Measurements from ENCODE around the gene YLPM1.

The YLPM1 gene

DNA sequence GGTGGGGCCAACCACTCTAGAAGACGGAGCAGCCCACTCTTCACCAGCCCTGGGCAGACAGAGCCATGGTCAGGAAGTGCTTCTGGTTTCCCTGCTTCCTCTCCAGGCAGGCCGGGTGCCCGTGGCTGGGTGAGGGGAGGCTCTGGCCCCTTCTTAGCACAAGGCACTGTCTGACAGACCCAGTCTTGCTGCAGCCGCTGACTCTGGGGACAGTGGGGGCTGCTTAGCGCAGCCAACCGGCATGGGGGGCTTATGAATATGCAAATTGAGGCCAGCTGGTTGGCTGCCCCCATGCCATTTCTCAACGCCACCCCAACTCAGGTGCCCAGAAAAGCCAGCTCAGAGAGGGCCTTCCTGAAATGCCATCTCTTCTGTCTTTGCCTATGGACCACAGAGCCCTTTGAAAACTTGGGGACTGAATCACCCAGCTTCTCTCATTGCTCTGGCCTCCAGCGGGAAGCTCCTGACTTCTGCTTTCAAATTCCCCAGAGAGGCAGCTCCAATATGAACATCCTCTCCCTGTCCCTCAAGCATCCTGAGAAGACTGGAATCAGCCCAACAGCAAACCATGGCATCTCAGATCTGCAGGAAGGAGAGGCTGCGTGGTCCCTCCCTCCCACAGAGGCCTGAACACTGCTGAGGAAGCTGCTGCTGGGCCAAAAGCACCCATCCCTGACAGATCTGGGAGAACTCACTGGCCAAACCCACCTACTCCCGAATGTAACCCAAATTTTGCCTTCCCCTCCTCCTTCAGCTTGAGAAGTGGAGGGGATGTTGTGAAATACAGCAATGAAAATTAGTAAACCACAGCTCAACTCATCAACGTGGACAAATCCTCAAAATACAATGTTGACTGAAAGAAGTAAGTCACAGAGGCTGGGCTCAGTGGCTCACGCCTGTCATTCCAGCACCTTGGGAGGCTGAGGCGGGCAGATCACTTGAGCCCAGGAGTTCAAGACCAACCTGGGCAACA lies 113.1 kb downstream of the YLPM1 start, which contains the start of gene PROX2:
Gene PROX2 (minus strand): TSS at position 205 of the 973 bp plus-strand sequence. CDS start 12,311 bp downstream, outside the sequence.
- DNase-seq (ENCODE audit: low read depth): no peak

DNA sequence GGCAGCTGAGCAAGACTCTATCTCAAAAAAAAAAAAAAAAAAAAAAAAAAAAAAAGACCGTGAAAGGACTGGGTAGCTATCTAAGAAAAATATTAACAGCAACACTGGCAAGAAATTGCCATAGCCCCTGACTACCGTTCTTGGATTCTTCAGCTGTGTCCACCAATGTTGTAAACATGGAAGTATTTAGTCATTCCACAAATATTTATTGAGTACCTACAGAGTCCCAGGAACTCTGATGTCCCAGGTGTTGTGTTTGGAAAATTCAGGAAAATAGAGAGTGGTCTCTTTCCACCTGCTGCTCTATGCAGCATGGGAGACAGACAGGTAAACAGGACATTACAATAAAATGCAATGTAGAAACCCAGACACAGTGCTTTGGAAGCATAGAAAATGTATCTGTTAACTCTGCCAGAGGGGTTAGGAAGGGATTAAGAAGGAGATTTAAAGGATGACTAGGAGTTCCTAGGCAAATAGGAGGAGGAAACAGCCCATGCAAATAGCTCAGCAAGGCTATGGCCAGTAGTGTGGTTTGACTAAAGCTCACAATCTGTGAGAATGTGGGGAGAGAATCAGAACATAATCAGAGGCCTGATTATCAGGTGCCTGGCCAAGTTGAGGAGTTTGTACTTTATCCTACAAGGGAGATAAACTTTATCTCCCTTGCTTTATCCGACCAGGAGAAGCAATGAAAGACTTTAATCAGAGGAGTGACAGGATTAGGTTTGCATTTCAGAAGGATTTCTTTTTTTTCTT lies 116.5 kb downstream of the YLPM1 start:
- DNase-seq (ENCODE audit: low read depth): no peak

DNA sequence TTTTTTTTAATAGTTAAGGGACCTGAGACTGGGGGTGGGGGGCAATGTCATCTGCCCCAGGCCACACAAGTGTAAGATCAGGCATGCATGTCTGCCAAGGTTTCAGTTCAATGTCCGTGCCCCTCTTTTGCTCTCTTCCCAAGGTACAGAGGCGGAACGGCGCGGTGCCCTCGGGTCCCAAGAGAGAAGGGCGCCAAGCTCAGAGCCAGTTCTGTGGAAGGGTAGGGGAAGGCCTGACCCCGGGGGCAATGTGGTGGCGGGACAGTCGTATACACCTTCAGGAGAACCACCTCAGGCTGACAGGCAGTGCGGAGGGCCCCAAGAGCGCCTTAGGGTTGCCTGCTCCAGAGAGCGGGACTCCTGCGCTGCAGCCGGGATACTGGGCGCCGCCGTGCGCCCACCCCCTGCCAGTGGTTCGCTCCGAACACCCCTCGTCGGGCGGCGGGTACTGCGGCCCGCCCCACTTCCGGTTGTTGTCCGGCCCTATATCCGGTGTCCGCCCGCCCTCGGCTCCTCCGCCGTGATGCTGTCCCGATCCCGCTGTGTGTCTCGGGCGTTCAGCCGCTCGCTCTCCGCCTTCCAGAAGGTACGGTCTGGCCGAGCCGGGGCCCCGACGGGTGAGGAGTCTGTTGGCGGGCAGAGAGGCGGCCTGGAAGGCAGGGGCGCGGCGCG lies 118.5 kb downstream of the YLPM1 start, which contains the start of gene DLST:
Gene DLST (plus strand): TSS at position 486 of the 672 bp plus-strand sequence. CDS start 38 bp downstream, at position 524.
- DNase-seq (ENCODE audit: low read depth): peak; percentile 70

DNA sequence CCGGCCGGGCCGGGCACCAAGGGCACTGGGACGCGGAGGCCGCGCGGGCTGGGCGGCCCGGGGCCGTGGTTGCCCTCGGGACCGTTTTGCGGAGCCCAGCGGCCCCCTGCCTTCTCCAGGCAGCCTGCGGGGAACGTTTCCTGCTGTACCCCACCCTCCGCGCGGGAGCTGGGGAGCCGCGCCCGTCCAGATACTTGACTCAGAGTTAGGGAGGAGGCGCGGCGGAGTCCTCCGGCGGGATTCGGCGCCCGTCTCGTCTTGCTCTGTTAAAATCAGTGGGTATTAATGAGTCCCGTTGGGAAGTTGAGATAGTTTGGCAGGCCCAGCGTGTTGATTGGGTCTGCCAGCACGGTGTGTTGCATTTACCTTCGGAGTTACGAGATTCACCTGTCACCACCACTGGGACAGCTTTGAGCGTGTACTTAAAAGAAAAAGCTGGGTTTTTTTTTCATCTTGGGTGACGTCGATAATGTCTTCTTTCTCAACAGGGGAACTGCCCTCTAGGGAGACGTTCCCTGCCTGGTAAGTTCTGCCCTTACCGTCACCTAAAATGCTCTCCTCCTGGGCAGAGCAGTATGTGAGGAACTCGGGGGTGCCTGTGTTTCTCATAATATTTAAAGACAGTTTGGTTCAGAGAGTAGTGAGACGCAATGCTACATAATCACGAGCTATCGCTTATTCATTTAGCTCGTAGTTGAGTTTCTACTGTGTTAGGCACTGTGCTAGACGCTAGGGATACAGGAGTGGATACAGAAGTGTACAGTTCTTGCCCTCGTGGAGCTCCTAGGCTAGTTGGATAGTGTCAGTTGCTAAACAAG lies 119.2 kb downstream of the YLPM1 start:
- DNase-seq (ENCODE audit: low read depth): peak; percentile 39

All from T-helper 22 cell (primary cell).